CD14-positive monocyte (primary cell): ENCODE results near the gene BICD1. TPM values are rescaled to one million over a fixed set of nuclear protein-coding genes. Genes with fewer than 3 reads are reported as not detected.

ENCODE experiments used
- DNase-seq, 3 donors: peaks; one replicate each; pipeline ENCODE4 v3.0.0-alpha.2; 2011 to 2022
- H2AFZ ChIP-seq: 2 replicates; pipeline ENCODE4 v1.6.0; 2012; ENCODE audit warnings: mild to moderate bottlenecking, low read depth, low read length, inconsistent platforms; ENCODE audit not compliant: insufficient read depth, poor library complexity, severe bottlenecking
- H3K27ac ChIP-seq, 2 donors: 1 replicate in 1 of 2; 2 replicates in 1 of 2; pipeline ENCODE4 v1.5.1; 2012 to 2013; ENCODE audit warnings: low read length in 2 of 2, control low read depth in 1 of 2, inconsistent platforms in 1 of 2, low read depth in 1 of 2, mild to moderate bottlenecking in 1 of 2
- H3K27me3 ChIP-seq, 2 donors: one replicate each; pipeline versions ENCODE4 v1.6.0 to v1.6.1; 2011 to 2013; ENCODE audit warnings: low read length in 2 of 2; ENCODE audit not compliant: control insufficient read depth in 2 of 2, insufficient read depth in 2 of 2
- H3K36me3 ChIP-seq, 2 donors: replicated peaks in 1 of 2; 1 replicate in 1 of 2; 2 replicates in 1 of 2; pipeline versions ENCODE4 v1.5.1 to v1.6.1; 2012 to 2013; ENCODE audit warnings: low read length in 2 of 2, control low read depth in 1 of 2, inconsistent platforms in 1 of 2, mild to moderate bottlenecking in 1 of 2; ENCODE audit not compliant: insufficient read depth in 2 of 2, control insufficient read depth in 1 of 2
- H3K4me1 ChIP-seq, 2 donors: 1 replicate in 1 of 2; 2 replicates in 1 of 2; pipeline versions ENCODE4 v1.5.1 to v1.6.1; 2012 to 2013; ENCODE audit warnings: low read length in 2 of 2, control low read depth in 1 of 2, inconsistent platforms in 1 of 2, mild to moderate bottlenecking in 1 of 2, moderate library complexity in 1 of 2; ENCODE audit not compliant: insufficient read depth in 2 of 2, control insufficient read depth in 1 of 2
- H3K4me2 ChIP-seq: replicated peaks from 2 replicates; pipeline ENCODE3; 2012; ENCODE audit warnings: low read length, moderate library complexity, mild to moderate bottlenecking; ENCODE audit not compliant: poor library complexity, severe bottlenecking; ENCODE audit errors: extremely low read depth
- H3K4me3 ChIP-seq, 3 experiments: fragments of 200-600 bp in 1 of 3; sonication (generic) in 1 of 3; replicated peaks in 1 of 3; 1 replicate in 2 of 3; 2 replicates in 1 of 3; pipeline ENCODE4 v1.5.1; 2011 to 2013; ENCODE audit warnings: low read length in 3 of 3, mild to moderate bottlenecking in 3 of 3, control low read depth in 2 of 3, low read depth in 2 of 3, inconsistent platforms in 1 of 3, moderate library complexity in 1 of 3
- H3K79me2 ChIP-seq: 2 replicates; pipeline ENCODE4 v1.6.0; 2012; ENCODE audit warnings: mild to moderate bottlenecking, control low read depth, inconsistent platforms, low read length, moderate library complexity; ENCODE audit not compliant: insufficient read depth
- H3K9ac ChIP-seq: 2 replicates; pipeline ENCODE4 v1.6.0; 2017; ENCODE audit warnings: low read length, mild to moderate bottlenecking; ENCODE audit not compliant: insufficient read depth, poor library complexity, severe bottlenecking
- H3K9me3 ChIP-seq, 2 donors: replicated peaks in 1 of 2; 1 replicate in 1 of 2; 2 replicates in 1 of 2; pipeline versions ENCODE4 v1.5.1 to v1.6.1; 2012 to 2013; ENCODE audit warnings: low read length in 2 of 2, control low read depth in 1 of 2; ENCODE audit not compliant: control insufficient read depth in 1 of 2, insufficient read depth in 1 of 2
- H4K20me1 ChIP-seq: 2 replicates; pipeline ENCODE4 v1.6.0; 2012; ENCODE audit warnings: mild to moderate bottlenecking, low read length, control low read depth, moderate library complexity; ENCODE audit not compliant: insufficient read depth
- H3K27ac Mint-ChIP-seq, 7 donors: one replicate each; pipeline ENCODE4 v1.8.0; 2020; ENCODE audit warnings: mild to moderate bottlenecking in 7 of 7, mixed read lengths in 7 of 7, moderate library complexity in 6 of 7, inconsistent platforms in 2 of 7
- H3K27me3 Mint-ChIP-seq, 3 donors: one replicate each; pipeline ENCODE4 v1.8.0; 2021 to 2022; ENCODE audit warnings: low read depth in 3 of 3, mild to moderate bottlenecking in 3 of 3, mixed read lengths in 3 of 3, moderate library complexity in 3 of 3, inconsistent platforms in 1 of 3
- H3K36me3 Mint-ChIP-seq, 2 donors: one replicate each; pipeline ENCODE4 v1.8.0; 2020; ENCODE audit warnings: mixed read lengths in 2 of 2, inconsistent platforms in 1 of 2, mild to moderate bottlenecking in 1 of 2
- H3K4me1 Mint-ChIP-seq: one replicate; pipeline ENCODE4 v1.8.0; 2020; ENCODE audit warnings: mild to moderate bottlenecking, mixed read lengths
- H3K4me3 Mint-ChIP-seq, 2 donors: one replicate each; pipeline ENCODE4 v1.8.0; 2020; ENCODE audit warnings: mild to moderate bottlenecking in 2 of 2, mixed read lengths in 2 of 2, moderate library complexity in 1 of 2
- H3K9me3 Mint-ChIP-seq, 7 donors: one replicate each; pipeline ENCODE4 v1.8.0; 2020 to 2022; ENCODE audit warnings: mixed read lengths in 7 of 7, mild to moderate bottlenecking in 6 of 7, moderate library complexity in 6 of 7, inconsistent platforms in 2 of 7
- CTCF ChIP-seq: fragments of 200-600 bp; IDR thresholded peaks from one replicate; pipeline ENCODE4 v1.8.0; 2022; ENCODE audit warnings: antibody characterized with exemption, mild to moderate bottlenecking
- WGBS: methylation state at CpG from one replicate; pipeline ENCODE4 v1.1.5; 2013; ENCODE audit warnings: missing lambda C conversion rate; ENCODE audit not compliant: insufficient coverage; 5-methylcytosine and 5-hydroxymethylcytosine counted together
- intact Hi-C, 2 donors: fragments of 100-400 bp; cut with micrococcal nuclease; formaldehyde crosslinking; loops; one replicate each; pipeline versions ENCODE4 v1.15.0 to v1.15.1; 2023
- polyA plus RNA-seq, 3 donors: library from polyadenylated mRNA; depleted of rRNA in 1 of 3; unstranded in 2 of 3; stranded (reverse) in 1 of 3; fragments of 300-500 nt in 2 of 3; fragments of >200 nt in 1 of 3; fragmentation: Illumina TruSeq in 2 of 3; gene quantifications; 1 replicate in 2 of 3; 2 replicates in 1 of 3; pipeline ENCODE4 v1.2.3, GENCODE V29; 2012 to 2021

The BICD1 gene
- polyA plus RNA-seq, 3 donors: 0.55 to 2.1 (median 1.6) TPM

DNA sequence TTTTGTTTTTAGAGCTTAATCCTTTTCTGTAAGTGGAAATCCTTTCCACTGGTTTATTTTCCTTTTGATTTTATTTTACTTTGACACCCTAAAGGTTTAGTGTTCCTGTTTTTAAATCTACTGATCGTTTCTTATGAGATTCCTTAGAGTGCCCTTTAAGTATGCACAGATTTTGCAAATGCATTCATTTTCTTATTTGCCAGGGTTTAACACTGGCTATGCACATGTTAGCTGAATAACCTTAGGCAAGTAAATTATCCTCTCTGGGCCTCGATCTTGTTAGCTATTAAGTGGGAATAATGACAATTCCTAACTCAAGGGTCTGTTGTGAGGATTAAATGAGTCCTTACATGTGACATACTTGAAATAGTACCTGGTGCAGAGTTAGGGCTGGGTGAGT is 136.0 kb downstream of the BICD1 start:
- intact Hi-C loops: no loop called here
- Mint-ChIP-seq H3K4me3 (no peak overlapping the region), H3K27me3 (peaks cover 0 to 2% (median 0%) of the 10 kb centered on the region in 3 donors), H3K4me1 (no peaks in the 10 kb centered on the region), H3K36me3 (peaks cover 0 to 6% of the 10 kb centered on the region in 2 donors), H3K27ac (no peak overlapping the region), H3K9me3 (peaks cover 2 to 21% (median 8%) of the 10 kb centered on the region in 7 donors)
- Histone ChIP-seq H3K4me2 (no peak overlapping the region), H3K27me3 (no peaks in the 10 kb centered on the region), H3K36me3 (no peaks in the 10 kb centered on the region), H3K9ac (no peak overlapping the region), H3K79me2 (no peaks in the 10 kb centered on the region), H3K4me1 (no peaks in the 10 kb centered on the region), H3K9me3 (peaks cover 5 to 6% of the 10 kb centered on the region in 2 donors), H2AFZ (no peak overlapping the region), H4K20me1 (no peaks in the 10 kb centered on the region), H3K27ac (no peak overlapping the region), H3K4me3 (no peak overlapping the region)
- no peak for DNase-seq
- no peak for TF ChIP-seq CTCF
- 80% methylated on average over 1 of the region's 2 CpGs for whole genome bisulfite sequencing

DNA sequence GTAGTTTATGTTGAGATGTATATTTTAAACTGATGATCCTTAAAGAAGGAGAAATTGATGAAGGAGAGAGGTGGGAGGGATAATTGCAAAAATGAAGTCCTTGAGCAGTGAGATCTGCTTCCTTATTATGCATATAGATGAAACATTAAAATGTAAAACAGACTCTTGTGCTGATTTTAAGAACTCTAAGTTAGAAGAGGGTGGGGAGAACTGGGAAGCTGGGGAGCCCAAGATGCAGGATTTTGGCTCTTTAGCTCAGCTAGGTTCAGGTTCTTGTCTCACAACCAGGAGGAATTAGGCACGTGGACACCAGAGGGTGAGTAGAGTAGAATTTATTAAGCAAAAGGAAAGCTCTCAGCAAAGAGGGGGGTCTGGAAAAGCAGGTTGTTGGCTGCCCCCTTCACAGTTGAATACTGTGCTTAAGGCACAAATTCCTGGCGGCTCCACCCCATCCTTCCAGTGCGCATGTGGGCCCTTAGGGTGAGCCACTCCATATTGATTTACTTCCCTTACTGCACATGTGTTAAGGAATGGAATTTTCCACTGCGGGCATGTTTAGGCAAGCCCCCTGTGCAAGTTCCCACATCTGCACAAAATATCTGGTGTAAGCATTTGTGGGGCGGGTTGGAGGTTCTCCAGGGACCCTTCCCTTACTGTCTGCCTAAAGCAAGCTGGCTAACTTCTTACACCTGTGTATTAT is 141.9 kb downstream of the BICD1 start:
- Histone ChIP-seq H3K4me1 (no peaks in the 10 kb centered on the region), H3K27me3 (no peaks in the 10 kb centered on the region), H3K4me2 (no peak overlapping the region), H3K9ac (no peak overlapping the region), H3K9me3 (peaks cover 0 to 3% of the 10 kb centered on the region in 2 donors), H3K4me3 (no peak overlapping the region), H3K79me2 (no peaks in the 10 kb centered on the region), H2AFZ (no peak overlapping the region), H3K27ac (no peak overlapping the region), H3K36me3 (no peaks in the 10 kb centered on the region), H4K20me1 (no peaks in the 10 kb centered on the region)
- no peak for DNase-seq
- intact Hi-C loops: no loop called here
- TF ChIP-seq CTCF: no peak
- Mint-ChIP-seq H3K36me3 (no peaks in the 10 kb centered on the region), H3K27me3 (peaks cover 0 to 2% (median 0%) of the 10 kb centered on the region in 3 donors), H3K27ac (peak overlapping the region in 1 of 7 donors; percentile 38), H3K9me3 (peaks cover 2 to 14% (median 9%) of the 10 kb centered on the region in 7 donors), H3K4me1 (no peaks in the 10 kb centered on the region), H3K4me3 (no peak overlapping the region)
- 100% methylated on average over 1 of the region's 5 CpGs for WGBS
